ENCODE results near the gene SPATA46.
"Not testable (repeated sequence)": the region's sequence is repeated elsewhere in the genome, so short reads cannot be mapped to it uniquely, and the experiment has no call there.

SPATA46 gene

DNA sequence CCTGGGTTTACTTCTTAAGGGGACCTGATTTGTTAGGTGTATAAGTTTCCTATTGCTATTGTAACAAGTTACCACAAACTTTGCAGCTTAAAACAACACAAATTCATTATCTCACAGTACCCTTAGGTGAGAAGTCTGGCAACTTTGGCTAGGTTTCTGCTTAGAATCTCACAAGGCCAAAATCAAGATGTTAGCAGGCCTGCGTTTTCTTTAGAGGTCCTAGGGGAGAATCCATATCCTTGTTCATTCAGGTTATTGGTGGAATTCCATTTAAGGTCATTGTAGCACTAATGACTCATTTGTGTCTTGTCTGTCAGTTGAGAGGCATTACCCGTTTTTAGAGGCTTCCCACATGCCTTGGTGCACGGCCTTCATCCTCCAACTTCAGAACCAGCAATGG is 43.5 kb upstream of the SPATA46 start:
- no peaks in the 10 kb centered on the region for H3K36me3 ChIP-seq (replicated peaks; ENCODE audit: insufficient read depth, low read length)
- no peaks in the 10 kb centered on the region for H3K9me3 ChIP-seq (replicated peaks; ENCODE audit: insufficient read depth, low read length)
- H3K27ac ChIP-seq (ENCODE audit: low read length) = no peak overlapping the region
- H3K79me2 ChIP-seq (ENCODE audit: low read length) = no peaks in the 10 kb centered on the region
- no peak overlapping the region for H3K9ac ChIP-seq (ENCODE audit: low read length)
- no peaks in the 10 kb centered on the region for H3K9me2 ChIP-seq (replicated peaks; ENCODE audit: insufficient read depth, low read length)
- no peak for DNase-seq
- H3K4me2 ChIP-seq (ENCODE audit: low read depth, low read length) = no peak overlapping the region
- no peak overlapping the region for H3K4me3 ChIP-seq (ENCODE audit: low read length)
- no peak overlapping the region for H2AFZ ChIP-seq (ENCODE audit: low read length)
- no peak for TF ChIP-seq EZH2phosphoT487 (IDR thresholded peaks at IDR 0.05; ENCODE audit: low read length)
- TF ChIP-seq, protein P1, sequence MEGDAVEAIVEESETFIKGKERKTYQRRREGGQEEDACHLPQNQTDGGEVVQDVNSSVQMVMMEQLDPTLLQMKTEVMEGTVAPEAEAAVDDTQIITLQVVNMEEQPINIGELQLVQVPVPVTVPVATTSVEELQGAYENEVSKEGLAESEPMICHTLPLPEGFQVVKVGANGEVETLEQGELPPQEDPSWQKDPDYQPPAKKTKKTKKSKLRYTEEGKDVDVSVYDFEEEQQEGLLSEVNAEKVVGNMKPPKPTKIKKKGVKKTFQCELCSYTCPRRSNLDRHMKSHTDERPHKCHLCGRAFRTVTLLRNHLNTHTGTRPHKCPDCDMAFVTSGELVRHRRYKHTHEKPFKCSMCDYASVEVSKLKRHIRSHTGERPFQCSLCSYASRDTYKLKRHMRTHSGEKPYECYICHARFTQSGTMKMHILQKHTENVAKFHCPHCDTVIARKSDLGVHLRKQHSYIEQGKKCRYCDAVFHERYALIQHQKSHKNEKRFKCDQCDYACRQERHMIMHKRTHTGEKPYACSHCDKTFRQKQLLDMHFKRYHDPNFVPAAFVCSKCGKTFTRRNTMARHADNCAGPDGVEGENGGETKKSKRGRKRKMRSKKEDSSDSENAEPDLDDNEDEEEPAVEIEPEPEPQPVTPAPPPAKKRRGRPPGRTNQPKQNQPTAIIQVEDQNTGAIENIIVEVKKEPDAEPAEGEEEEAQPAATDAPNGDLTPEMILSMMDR (IDR thresholded peaks at IDR 0.05; ENCODE audit: low read length) = no peak
- H3F3A ChIP-seq (ENCODE audit: insufficient read depth, low read length) = no peaks in the 10 kb centered on the region
- no peaks in the 10 kb centered on the region for H4K20me1 ChIP-seq (ENCODE audit: insufficient read depth, low read length)
- peaks cover 13% of the 10 kb centered on the region for H3K4me1 ChIP-seq (ENCODE audit: low read length)
- no peaks in the 10 kb centered on the region for H3K27me3 ChIP-seq (replicated peaks; ENCODE audit: insufficient read depth, low read length)

DNA sequence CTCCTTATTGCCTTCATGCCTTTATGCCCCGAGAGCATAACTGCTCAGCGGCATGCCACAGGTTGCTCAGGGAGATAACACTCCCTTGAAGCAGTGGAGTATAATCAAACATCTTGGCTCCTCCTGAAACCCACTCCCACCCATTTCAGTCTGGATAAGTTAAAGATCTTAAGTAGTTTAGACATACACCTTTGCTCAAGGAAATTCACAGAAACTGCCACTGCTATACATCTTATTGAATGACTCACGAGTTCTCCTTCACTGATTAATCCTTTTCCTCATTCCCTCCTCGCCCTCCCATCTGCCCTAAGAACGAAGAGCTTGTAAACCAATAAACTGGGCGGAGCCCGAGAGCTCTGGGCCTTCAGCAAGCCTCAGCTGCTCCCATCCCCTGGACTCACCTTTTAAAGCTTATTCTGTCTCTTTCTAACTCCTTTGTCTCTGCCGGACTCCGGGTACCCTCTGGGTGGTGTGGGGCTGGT is 42.8 kb upstream of the SPATA46 start:
- H3K9me3 ChIP-seq (replicated peaks; ENCODE audit: insufficient read depth, low read length); H3K36me3 ChIP-seq (replicated peaks; ENCODE audit: insufficient read depth, low read length); H3F3A ChIP-seq (ENCODE audit: insufficient read depth, low read length); H2AFZ ChIP-seq (ENCODE audit: low read length); H3K4me2 ChIP-seq (ENCODE audit: low read depth, low read length); H4K20me1 ChIP-seq (ENCODE audit: insufficient read depth, low read length); DNase-seq; H3K79me2 ChIP-seq (ENCODE audit: low read length); H3K9me2 ChIP-seq (replicated peaks; ENCODE audit: insufficient read depth, low read length); H3K27me3 ChIP-seq (replicated peaks; ENCODE audit: insufficient read depth, low read length); H3K4me3 ChIP-seq (ENCODE audit: low read length); H3K9ac ChIP-seq (ENCODE audit: low read length); H3K27ac ChIP-seq (ENCODE audit: low read length): not testable (repeated sequence)
- peaks cover 13% of the 10 kb centered on the region for H3K4me1 ChIP-seq (ENCODE audit: low read length)

DNA sequence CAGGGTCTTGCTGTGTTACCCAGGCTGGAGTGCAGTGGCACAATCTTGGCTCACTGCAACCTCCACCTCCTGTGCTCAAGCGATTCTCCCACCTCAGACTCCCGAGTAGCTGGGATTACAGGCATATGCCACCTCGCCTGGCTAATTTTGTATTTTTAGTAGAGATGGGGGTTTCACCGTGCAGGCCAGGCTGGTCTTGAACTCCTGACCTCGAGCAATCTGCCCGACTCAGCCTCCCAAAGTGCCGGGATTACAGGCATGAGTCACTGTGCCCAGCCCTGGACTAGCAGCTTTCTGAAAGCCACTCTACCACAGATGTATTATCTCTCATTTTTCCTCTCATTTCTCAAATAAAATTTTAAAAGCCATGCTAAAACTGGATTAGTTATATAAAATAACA is 41.9 kb upstream of the SPATA46 start:
- not testable (repeated sequence) for H3K4me3 ChIP-seq (ENCODE audit: low read length); H4K20me1 ChIP-seq (ENCODE audit: insufficient read depth, low read length); H3K4me2 ChIP-seq (ENCODE audit: low read depth, low read length); H3F3A ChIP-seq (ENCODE audit: insufficient read depth, low read length); H3K27me3 ChIP-seq (replicated peaks; ENCODE audit: insufficient read depth, low read length); H3K9ac ChIP-seq (ENCODE audit: low read length); H3K36me3 ChIP-seq (replicated peaks; ENCODE audit: insufficient read depth, low read length); H2AFZ ChIP-seq (ENCODE audit: low read length); H3K27ac ChIP-seq (ENCODE audit: low read length); H3K9me2 ChIP-seq (replicated peaks; ENCODE audit: insufficient read depth, low read length); H3K79me2 ChIP-seq (ENCODE audit: low read length); H3K9me3 ChIP-seq (replicated peaks; ENCODE audit: insufficient read depth, low read length); DNase-seq
- peaks cover 13% of the 10 kb centered on the region for H3K4me1 ChIP-seq (ENCODE audit: low read length)

DNA sequence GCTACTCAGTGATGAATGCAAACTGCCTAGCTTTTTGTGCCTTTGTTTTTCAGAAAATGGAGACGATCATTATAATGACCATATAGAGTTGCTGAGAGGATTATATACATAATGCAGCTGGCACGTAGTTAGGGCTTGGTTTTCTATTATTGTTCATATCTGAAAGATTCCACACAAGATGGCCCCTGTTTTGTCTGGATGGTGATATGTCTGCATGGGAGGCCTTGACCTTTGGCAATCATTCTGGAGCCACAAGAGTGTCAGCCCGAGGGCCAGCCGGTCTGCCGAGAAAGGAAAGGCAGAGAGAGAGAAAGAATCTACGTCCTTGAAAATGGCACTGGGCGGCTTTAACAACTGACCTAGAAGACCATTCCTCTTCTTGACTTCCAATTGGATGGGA is 41.0 kb upstream of the SPATA46 start:
- Histone ChIP-seq H3F3A (ENCODE audit: insufficient read depth, low read length) (no peaks in the 10 kb centered on the region), H4K20me1 (ENCODE audit: insufficient read depth, low read length) (no peaks in the 10 kb centered on the region), H3K36me3 (replicated peaks; ENCODE audit: insufficient read depth, low read length) (no peaks in the 10 kb centered on the region)

More for the DNA sequence above, 41.0 kb upstream of the SPATA46 start:
- Histone ChIP-seq H3K4me1 (ENCODE audit: low read length) (peaks cover 13% of the 10 kb centered on the region), H2AFZ (ENCODE audit: low read length) (no peak overlapping the region), H3K9me3 (replicated peaks; ENCODE audit: insufficient read depth, low read length) (no peaks in the 10 kb centered on the region), H3K79me2 (ENCODE audit: low read length) (no peaks in the 10 kb centered on the region), H3K27me3 (replicated peaks; ENCODE audit: insufficient read depth, low read length) (no peaks in the 10 kb centered on the region), H3K4me2 (ENCODE audit: low read depth, low read length) (no peak overlapping the region), H3K4me3 (ENCODE audit: low read length) (no peak overlapping the region), H3K9ac (ENCODE audit: low read length) (no peak overlapping the region), H3K27ac (ENCODE audit: low read length) (no peak overlapping the region), H3K9me2 (replicated peaks; ENCODE audit: insufficient read depth, low read length) (no peaks in the 10 kb centered on the region)
- DNase-seq = no peak
- no peak for TF ChIP-seq EZH2phosphoT487 (IDR thresholded peaks at IDR 0.05; ENCODE audit: low read length)
- TF ChIP-seq, protein P1 (IDR thresholded peaks at IDR 0.05; ENCODE audit: low read length) = no peak
- no peak for TF ChIP-seq EZH2 (optimal IDR thresholded peaks at IDR 0.05; ENCODE audit: low read depth, low read length)

All from MM.1S (cell line).